Middle frontal gyrus (tissue), 1 donor: Measurements from ENCODE around the gene HMGN3.

Source experiments
- DNase-seq: peaks from one replicate; pipeline ENCODE4 v3.0.0-alpha.2; 2015; ENCODE audit warnings: low spot score; ENCODE audit errors: extremely low spot score

HMGN3 gene

GRCh38 chr6:79232696-79233462 is 1.6 kb downstream of the HMGN3 start:
- no peak for DNase-seq

DNA sequence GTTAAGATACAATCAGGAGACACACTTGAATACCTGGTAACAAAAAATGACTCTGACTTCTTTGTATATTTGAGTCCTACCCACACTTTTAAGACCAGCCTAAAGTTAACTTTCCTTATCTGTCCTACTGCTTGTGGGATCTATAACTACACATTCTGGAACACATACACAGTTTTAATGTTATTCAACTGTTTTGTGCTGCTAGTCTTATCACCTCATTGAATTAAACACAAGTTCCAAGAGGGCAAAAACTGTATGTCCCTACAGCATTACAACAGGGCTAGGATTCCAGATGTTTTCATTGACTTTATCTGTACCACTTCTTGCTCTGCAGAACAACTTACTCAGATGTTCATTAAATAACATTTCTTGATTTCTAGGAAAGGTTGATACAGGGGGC is 2.8 kb downstream of the HMGN3 start:
- no peak for DNase-seq

DNA sequence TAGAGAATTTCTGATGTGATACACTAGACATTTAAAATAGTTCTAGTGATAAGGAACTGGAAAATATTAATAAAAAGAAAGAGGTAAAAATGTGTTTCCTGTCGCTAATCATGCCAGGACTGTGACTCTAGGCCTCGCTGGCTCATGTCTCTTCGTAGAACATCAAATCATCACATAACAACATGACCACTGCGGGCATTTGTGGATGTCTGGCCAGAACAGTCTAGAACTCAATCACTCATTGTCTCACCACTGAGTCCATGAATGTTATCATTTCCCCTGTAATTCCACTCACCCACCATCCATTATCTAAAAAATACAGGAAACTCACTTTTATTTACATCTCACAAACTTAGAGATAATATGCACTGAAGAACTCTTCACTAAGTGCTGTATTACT is 3.4 kb downstream of the HMGN3 start:
- DNase-seq: no peak

- no peak for DNase-seq
These were observed 4.3 kb downstream of the HMGN3 start for GRCh38 chr6:79230149-79230548.

DNA sequence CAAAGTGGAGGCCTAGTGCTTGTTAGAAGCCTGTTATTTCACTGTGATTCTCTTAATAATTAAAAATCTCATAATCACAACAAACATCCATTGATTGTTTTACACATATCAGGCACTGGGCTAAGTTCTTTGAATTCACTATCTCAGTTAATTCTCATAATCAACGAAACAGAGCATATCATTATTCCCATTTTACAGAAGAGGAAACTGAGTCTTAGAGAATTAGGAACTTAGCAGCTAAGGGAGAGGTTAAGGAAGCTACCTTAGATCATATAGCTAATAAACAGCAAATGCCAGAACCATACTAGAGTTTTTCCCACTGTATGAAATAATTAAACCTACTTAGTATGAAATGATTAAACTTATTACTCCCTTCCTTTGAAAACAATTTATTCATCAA is 7.0 kb downstream of the HMGN3 start:
- DNase-seq: no peak

DNA sequence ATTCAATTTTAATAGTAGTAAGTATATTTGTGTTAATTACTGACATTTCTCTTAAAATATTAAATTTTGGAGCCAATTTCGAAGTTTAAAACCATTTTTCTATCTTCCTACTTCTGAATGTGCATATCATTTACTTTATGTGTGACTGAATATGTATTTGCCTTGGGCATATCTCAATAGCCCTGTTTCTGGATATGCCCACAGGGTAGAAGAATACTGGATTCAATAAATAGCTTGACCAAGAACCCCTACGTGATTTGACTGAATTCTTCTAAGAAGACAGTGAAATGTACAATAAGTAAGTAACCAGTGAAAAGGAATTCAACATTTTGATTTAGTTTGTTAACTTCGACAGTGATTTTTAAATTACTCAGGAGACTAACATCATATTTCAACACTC is 7.8 kb downstream of the HMGN3 start:
- DNase-seq: no peak

DNA sequence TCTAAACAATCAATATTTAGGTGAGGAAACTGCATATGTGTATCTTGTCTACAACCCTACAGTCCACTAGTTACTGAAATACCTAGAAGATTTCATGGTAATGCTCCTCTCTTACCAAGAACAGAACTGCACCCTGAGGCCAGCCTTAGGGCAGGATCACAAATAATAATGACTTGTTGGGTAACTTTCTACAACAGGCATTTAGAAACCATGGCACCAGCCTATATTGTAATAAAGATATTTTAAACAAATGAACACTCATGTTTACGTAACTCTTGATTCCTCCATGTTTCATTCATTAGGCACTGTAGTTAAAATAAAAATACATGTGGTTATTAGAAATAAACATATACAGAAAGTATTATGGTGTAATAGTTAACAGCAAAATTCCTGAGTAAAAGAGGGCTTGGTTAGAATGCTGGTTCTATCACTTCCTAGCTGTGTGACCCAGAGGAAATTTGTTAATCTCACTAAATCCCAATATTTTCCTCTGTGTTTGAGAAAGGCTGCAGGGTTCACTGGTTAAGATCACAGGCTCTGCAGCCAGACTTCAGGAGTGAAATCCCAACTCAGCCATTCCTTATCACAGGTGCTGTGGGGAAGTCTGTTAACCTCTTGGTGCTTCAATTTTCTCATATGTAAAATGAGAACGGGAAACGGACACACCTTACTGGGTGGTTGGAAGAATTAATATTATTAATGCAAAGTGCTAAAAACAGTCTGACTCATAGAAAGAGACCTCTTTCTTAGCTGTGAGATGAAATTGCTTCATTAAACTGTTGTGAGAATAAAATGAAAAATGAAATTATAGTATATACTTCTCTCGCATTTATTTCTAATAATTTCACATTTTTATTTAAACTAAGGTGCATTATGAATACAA is 8.5 kb downstream of the HMGN3 start:
- DNase-seq: no peak

DNA sequence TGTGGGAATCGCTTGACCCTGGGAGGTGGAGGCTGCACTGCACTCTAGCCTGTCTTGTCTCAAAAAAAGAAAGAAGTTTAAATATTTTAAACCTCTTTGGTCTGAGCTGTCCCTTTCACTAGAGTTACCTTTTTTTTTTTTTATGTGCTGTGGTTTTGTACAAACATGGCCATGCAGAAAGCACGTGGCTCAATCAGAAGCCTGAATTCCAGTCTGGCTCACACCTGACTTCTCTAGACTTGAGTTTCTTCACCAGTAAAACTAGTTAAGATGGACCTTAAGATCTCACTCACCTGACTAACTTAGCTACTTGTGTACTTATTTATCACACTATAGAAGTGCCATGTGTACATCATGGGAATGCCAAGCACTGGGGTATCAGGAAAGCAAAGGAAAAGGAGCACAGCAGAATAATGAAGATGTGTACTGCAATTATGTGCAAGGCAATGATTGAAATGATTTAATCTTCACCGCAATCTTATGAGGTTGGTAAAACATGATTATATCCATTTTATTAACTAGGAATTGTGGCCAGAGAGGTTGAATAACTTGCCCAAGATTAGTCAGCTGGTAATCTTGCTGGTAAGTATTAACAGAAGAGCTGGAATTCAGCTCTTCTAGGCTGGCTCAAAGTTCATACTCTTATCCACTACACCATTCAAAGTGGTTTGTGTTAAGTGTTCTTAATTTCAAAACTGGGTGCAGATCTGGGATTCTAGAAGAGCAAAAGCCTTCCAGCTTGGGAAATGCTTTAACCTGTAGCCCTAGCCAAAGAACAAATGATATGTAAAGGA is 10.7 kb downstream of the HMGN3 start:
- no peak for DNase-seq

- no peak for DNase-seq
These were observed 19.2 kb downstream of the HMGN3 start for GRCh38 chr6:79215213-79215824.

- no peak for DNase-seq
These were observed 21.6 kb downstream of the HMGN3 start for GRCh38 chr6:79212859-79213258.

DNA sequence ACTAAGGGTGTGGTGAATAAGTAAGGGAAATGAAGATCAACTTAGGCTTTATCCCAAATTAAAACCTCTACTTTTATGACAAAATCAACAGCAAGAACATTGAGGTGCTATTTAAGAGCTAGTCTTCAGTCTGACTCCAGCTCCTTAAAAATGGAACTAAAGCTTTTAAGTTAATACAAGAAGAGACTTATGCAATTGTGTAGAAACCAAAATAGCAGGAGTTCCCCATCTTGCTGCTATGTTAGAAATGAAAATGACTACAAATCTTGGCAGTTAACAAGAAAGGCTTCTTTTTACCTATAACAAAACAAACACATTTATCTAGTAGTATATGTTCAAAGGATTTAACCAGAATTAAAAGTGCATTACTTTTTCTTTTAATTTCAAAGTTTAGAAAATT is 25.7 kb downstream of the HMGN3 start:
- no peak for DNase-seq

GRCh38 chr6:79203753-79204253 is 30.7 kb downstream of the HMGN3 start:
- no peak for DNase-seq

GRCh38 chr6:79202556-79202955 is 31.9 kb downstream of the HMGN3 start:
- DNase-seq: no peak

DNA sequence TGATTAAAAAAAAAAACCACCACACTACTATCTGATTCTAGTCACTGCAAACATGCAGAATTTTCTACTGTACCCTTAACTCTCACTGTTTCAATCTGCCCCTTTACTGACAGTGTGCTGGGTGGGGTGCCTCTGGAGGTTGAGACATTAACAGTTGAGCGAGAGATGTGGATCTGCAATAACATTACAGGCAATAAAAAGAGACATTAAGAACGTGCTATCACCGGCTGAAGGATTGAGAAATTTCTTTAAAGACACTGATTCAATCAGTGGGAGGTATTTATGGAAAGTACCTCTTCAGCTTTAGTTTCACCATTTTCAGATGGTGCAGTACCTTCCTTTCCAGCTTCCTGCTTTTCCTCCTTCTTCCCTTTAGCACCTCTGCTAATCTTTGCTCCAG is 32.5 kb downstream of the HMGN3 start:
- DNase-seq: no peak

DNA sequence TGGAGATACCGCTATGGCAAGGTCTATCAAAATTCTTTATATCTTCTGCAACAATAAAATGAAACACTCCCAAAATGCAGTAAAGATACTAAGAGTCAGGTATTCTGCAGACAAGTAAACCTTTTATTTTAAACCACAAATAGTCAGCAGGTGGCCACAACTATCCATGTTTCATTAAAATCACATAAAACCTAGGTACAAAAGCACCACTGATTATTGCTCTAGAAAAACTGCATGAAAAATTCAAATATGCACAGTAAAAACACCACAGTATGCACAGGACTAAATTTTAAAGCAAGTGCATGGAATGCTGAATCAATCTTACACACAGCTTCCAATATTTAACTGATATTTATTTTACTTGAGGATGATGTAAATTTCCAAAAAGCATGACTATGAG is 33.3 kb downstream of the HMGN3 start:
- DNase-seq: no peak

GRCh38 chr6:79196912-79197311 is 37.6 kb downstream of the HMGN3 start:
- DNase-seq: no peak

GRCh38 chr6:79193971-79194370 is 40.5 kb downstream of the HMGN3 start:
- no peak for DNase-seq

GRCh38 chr6:79189760-79190350 is 44.6 kb downstream of the HMGN3 start:
- no peak for DNase-seq

DNA sequence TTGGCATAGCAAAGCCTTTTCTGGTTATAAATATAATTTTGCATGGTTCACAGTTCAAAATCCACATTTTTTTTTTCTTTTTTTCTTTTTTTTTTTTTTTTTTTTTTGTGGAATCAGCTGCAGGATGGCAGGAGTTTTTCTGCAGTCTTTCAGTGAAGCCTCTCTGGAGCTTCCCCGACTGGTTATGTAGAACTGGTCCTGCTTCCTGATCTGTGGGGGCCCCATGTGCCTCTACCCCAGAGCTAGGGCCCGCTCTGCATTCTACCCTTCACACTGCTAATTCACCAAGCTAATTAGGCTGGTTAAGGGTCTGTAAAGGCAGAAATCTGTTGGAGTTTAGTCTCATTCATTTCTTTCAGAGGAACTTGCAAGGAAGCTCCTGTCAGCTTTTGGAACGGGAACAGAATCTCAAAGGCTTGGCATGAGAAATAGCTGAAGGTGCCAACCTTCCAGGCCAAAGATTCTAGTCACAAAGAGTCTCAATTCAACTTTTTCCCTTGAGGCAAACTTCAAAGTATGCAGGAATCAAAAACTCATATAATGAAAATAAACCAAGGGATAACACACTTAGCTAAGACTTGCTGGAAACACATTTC is 45.5 kb downstream of the HMGN3 start:
- no peak for DNase-seq

DNA sequence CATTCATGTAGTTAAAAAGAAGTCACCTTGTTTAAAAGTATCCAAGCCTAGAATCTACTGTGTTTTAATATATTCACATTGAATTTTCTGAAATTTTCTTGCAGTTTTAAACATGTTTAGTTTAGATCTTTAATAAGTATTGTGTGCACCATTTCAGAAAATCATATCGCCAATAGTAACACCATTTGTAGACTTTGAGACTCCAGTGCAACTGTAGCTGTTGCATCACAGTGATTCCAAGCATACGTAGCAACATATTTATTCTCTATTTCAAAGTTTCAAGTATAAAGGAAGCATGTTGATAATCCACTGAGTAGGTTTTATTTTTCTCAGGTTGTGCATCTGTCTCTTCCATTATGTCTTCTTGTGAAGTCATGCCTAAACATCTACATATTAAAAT is 46.4 kb downstream of the HMGN3 start:
- DNase-seq: no peak
